ENCODE results near the gene MRPS25.
"Not testable (repeated sequence)": the region's sequence is repeated elsewhere in the genome, so short reads cannot be mapped to it uniquely, and the experiment has no call there.

GRCh38 chr3:14999182-14999581, 65.9 kb downstream of the MRPS25 start:
- TF ChIP-seq POLR2A, CTCF (IDR thresholded peaks at IDR 0.05): not testable (repeated sequence)

Data from esophagus squamous epithelium (tissue), 4 donors.